Dermis microvascular lymphatic vessel endothelial cell (primary cell): ENCODE measurements around the gene FBP1. TPM values are rescaled to one million over a fixed set of nuclear protein-coding genes. Genes with fewer than 3 reads are reported as not detected.

Experiments
- DNase-seq, 2 donors: peaks; one replicate each; pipeline versions ENCODE4 v3.0.0 to v3.0.0-alpha.2; 2010; ENCODE audit warnings: low read depth in 2 of 2
- total RNA-seq: library from RNA; depleted of rRNA; stranded (reverse); fragments of >200 nt; gene quantifications from 2 replicates; pipeline ENCODE4 v1.2.1, GENCODE V29; 2014

The FBP1 gene
- total RNA-seq, result 0.51 and 0.64 TPM in 2 replicates

DNA sequence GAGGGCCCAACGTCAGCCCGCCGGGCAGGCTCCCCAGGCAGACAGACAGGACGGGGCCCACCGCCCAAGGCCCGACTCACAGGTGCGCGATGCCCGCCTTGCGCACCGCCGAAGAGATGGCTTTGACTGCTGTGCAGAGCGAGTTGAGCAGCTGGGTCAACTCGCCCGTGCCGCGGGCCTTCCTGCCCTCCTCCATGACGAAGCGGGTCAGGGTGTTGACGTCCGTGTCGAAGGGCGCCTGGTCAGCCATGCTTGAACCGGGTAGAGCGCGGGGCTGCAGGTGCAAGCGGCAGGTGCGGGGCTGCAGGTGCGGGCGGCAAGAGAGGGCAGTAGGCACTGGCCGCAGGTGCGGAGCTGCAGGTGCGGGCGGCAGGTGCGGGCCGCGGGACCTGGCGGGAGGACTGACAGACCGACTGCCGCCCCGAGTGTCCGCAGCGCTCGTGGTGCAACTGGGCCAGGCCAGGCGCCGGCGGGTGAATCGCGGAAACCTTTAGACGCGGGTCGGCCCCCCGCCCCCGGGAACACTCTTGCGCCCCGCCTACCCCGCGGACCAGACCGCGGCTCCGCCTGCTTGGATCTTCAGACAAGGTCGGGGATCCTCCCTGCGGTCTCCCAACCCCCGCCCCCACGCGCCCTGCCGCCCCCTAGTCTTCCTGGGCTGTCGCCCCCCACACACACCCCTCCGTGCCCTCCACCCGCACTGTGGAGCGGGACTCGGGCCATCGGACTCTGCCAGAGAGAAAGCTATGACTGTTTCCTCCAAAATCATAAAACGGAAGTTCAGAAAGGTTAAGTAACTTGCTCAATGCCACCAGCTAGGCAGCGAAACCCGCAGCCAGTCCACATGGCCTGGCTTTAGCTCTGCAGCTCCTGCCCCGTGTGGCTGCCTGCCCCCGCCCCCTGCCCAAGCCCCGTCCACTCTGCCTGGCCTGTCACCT lies at the start of gene FBP1:
Gene FBP1, minus strand, starts transcription at position 458 of the 938 bp plus-strand sequence. Its CDS starts 208 bp downstream, at position 250.
- no peak for DNase-seq

- DNase-seq, result no peak
Measured at GRCh38 chr9:94687451-94687850, 48.1 kb upstream of the FBP1 start.

- DNase-seq, result no peak
Measured at GRCh38 chr9:94685359-94685758, 46.0 kb upstream of the FBP1 start.

GRCh38 chr9:94681508-94681907 lies 42.2 kb upstream of the FBP1 start:
- peak; percentile 63 to 78 for DNase-seq

DNA sequence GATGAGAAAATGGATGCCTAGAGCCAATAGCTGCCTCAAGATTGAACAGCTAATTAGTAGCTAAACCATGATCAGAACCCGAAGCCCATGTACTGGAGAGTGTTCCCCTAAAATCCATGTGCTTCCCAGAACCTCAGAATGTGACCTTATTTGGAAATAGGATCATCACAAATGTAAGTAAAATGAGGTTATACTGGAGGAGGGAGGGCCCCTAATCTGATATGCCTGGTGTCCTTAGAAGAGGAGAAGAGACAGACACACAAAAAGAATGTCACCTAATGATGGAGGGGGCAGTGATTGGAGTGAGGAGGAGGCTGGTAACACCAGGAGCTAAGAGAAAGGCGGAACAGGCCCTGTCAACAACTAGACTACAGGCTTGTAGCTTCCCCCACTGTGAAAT lies 41.3 kb upstream of the FBP1 start:
- DNase-seq, result no peak

GRCh38 chr9:94680020-94680419 lies 40.7 kb upstream of the FBP1 start:
- no peak for DNase-seq

GRCh38 chr9:94679587-94679986 lies 40.3 kb upstream of the FBP1 start:
- no peak for DNase-seq

DNA sequence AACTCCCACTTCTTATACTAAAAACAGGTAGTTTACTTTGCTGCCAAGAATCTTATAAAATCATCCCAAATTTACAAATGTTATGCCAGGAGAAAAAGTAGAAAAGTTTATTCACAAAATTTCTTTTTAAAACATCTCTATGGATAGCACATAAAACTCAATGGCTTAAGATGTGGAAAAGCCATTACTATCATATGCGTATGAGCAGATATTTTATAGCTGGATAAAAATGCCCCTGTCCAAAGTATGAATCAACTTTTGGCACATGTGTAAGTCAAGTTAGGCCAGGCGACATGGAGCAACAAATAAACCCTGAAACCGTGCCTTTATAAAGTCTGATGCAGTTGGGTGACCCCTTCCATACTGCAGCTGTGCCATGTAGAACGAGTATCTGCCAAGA lies 38.6 kb upstream of the FBP1 start:
- no peak for DNase-seq

DNA sequence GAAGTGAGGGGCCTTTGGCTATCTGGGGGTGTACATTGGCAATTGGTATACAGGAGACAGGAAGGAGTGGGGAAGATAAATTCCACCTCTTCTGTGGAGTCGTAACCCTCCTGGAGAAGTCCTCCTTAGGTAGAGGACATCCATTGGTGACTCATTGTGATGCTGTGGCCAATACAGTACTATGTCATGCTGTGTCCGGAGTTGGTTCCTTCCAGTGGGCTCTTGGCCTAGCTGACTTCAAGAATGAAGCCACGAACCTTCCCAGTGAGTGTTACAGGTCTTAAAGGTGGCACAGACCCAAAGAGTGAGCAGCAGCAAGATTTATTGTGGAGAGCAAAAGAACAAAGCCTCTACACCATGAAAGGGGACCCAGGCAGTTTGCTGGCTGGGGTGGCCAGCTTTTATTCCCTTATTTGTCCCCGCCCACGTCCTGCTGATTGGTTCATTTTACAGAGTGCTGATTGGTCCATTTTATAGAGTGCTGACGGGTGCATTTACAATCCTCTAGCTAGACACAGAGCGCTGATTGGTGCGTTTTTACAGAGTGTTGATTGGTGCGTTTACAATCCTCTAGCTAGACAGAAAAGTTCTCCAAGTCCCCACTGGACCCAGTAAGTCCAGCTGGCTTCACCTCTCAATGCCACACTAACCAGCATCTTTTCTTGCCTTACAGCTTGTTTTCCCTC lies 37.3 kb upstream of the FBP1 start:
- DNase-seq, result no peak

DNA sequence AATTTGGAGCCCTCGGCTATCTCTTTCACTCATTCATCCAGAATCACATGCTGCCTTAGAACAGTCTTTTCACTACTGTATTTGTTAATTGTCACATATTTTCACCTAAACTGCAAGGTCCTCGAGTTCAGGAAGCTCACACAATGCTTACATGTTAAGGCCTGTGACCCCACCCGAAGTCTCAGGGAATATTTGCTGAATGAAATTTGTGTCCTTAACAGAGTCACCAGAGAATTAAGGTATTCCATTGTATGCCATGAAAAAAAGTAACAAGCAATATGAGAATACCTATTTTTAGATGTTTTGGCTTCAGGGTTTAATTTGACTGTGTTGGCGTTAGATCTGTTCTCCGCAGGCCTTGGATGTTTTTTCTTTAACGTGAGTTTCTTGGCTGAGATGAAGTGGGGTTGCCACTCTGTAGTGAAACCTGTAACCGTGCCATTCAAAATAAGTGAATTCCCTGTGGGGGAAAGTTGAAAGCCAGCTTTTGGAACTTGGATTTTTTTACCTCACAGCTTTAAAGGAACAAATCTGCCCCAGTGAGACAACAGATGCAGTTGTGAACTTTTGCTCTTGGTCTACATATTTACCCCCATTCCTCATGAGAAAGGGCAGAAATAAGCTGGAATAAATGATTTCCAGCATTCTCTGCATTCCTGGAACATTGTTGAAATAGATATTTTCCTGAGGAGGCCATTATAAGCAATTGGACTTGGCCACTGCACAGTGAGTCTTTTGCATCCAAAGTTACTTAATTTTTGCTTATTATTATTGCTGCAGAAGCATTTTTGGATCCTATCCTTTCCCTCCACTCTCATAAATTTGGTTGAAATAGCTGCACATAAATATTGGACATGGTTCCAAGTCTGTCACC lies 35.9 kb upstream of the FBP1 start:
- peak in 1 of 2 donors; percentile 33 for DNase-seq

GRCh38 chr9:94672811-94673487 lies 33.6 kb upstream of the FBP1 start:
- DNase-seq, result no peak

DNA sequence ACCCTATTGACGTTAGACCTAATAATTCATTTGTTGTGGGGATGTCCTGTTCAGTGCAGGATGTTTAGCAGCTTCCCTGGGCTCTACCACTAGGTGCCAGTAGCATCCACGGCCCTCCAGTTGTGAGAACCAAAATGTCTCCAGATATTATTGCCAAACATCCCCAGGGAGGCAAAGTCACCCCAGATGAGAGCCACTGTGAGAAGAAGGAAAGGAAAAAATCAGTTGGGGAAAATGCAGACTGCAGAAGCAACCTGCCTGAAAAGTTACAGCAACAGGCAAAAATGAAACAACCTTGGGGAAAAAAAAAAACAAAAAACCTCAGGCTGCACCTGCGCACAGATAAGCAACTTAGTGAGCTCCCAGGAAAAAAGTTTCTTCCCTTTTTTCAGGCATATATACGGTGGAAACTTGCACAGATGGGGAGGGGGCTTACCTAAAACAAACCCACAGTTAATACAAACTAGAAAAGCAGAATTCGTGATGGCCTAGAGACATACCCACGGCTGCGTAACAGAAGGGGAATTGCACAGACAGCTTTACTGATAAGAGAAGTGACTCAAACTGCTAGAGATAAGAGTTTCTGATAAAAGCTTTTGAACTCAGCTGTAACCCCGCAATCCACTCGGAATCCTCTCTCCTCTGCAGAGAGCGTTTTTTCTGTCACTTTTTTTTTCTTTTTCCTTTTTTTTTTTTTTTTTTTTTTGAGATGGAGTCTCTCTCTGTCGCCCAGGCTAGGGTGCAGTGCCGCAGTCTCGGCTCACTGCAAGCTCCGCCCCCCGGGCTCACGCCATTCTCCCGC lies 29.8 kb upstream of the FBP1 start:
- peak; percentile 20 to 54 for DNase-seq

DNA sequence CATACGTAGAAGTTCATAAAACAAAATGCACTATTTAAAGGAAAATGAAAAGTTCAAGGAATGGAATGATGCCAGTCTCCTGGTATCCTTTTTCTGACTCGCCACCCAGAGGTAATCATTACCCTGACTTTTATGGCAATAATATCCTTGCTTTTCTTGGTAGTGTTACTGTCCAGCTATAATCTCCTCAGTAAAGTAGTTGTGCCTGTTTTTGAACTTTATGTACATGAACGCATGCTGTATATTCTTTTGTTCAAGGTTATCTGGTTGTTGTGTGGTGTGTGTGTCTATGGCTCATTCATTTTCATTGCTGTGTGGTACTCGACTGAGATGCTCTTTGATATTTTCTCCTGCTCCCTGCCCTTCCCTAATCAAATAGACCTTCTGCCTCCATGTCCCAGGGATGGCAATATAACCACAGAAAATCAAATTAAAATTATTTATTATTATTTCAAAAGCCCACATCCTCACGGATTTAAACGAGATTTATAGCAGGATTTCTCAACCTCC lies 29.2 kb upstream of the FBP1 start:
- no peak for DNase-seq

GRCh38 chr9:94666364-94667099 lies 27.2 kb upstream of the FBP1 start:
- no peak for DNase-seq

DNA sequence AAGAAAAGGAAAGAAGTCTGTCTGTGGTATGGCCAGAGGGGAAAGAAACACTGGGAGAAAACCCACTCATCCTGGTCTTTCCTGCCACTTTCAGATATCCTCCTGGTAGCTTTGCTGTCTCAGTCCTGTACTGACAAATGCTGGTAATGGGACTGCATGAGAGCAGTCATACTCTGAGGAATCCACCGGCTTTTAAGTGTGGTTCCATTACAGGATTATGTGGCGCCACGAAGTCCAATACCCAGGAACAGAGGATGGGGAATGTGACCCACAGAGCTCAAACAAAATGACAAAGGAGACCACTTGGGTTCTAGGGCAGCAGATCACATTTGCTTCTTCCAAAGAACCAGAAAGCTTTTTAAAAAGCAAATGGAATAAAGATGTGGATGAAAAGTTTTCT lies 26.3 kb upstream of the FBP1 start:
- DNase-seq, result no peak

DNA sequence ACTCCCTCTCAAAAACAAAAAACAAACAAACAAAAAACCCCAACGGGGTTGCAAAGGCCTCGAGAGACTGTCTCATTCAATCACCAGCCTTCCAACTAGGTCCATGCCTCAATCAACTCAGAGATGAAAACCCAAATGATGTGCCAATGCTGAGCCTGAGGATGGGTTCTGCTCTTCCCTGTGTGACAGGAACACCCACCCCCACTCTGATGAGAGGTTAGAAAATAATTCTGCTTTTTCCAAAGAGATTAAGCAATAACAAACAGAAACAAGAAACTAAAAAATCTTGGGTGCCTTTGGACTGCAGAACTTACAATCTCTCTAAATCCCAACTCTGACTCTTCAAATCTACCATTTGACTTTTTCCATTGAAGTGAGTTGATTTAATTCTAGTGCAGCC lies 25.5 kb upstream of the FBP1 start:
- no peak for DNase-seq

DNA sequence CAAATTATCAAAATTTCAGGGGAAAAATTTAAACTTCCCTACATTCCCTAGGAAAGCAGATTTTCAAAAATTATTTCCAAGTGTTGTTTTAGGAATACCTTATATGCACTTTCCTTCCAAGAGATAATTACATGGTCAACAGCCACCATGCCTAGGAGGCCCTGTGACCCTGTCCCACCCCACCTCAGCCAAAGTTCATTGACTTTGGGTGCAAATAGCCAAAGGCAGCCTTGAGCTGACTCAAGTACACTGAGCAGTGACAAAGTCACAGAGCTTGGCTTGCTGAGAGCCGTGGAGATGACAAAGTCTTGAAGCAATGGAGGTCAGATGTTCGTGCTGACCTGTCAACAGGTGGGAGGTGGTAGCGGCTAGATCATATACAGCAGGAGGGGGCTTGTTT lies 24.3 kb upstream of the FBP1 start:
- no peak for DNase-seq

GRCh38 chr9:94663140-94663539 lies 23.8 kb upstream of the FBP1 start:
- DNase-seq, result no peak

DNA sequence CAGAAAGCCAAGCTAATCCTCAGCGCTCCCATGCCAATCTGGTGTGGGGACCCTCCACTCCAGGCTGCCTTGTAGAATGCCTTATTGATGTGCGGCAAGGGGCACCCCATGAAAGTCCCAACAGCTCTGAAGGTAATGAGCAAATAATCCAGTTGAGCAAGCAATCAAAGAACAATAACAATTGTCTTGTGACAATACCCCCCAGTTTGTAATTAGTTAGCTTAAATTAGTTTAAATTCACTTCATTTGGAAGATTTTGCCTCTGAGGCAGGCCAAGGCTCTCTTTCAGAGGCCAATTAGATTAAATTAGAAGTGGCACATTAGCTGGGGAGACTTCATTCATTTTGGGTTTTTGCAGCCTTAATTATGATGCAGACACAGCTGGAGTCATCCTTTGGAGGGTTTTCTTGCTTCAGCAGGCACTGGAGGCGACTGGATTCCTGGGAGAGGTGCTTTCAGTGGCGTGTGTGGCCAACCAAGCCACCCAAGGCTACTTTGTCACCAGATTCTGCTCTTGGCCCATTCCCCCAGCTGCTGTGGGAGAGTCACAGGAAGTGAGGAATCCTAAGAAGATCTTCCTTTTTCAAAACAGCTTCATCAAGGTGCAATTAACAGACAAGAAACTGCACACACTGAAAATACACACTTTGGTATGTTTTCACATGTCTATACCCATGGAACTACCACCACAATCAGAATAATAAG lies 17.9 kb upstream of the FBP1 start:
- DNase-seq, result no peak
